Measurements from ENCODE around the gene GLI2.

DNA sequence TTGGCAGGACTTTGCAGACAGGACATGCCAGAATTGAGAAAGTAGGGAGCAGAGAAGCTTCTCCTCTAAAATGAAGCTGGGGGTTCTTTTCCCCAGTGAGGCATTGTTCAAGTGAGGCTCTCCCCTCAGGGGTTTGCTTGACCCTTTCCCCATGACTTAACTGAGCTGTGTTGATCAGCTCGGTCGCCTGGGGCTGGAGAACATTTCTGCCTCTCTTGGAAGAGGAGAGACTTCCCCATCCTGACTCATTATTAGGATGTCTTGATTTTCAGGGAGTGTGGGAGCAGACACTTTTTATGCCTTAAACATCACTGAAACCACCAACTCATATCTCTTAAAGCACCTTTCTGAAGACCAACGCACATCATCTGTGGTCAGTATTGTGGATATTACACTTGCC is 27.9 kb upstream of the GLI2 start:
- TF ChIP-seq, protein P1, sequence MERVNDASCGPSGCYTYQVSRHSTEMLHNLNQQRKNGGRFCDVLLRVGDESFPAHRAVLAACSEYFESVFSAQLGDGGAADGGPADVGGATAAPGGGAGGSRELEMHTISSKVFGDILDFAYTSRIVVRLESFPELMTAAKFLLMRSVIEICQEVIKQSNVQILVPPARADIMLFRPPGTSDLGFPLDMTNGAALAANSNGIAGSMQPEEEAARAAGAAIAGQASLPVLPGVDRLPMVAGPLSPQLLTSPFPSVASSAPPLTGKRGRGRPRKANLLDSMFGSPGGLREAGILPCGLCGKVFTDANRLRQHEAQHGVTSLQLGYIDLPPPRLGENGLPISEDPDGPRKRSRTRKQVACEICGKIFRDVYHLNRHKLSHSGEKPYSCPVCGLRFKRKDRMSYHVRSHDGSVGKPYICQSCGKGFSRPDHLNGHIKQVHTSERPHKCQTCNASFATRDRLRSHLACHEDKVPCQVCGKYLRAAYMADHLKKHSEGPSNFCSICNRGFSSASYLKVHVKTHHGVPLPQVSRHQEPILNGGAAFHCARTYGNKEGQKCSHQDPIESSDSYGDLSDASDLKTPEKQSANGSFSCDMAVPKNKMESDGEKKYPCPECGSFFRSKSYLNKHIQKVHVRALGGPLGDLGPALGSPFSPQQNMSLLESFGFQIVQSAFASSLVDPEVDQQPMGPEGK (CRISPR knock-in tag; IDR thresholded peaks at IDR 0.05): no peak
- TF ChIP-seq RNF2 (conservative IDR thresholded peaks at IDR 0.05; ENCODE audit: low read depth) (no peak), NR2F6 (IDR thresholded peaks at IDR 0.05) (no peak), NR2F6 (CRISPR knock-in tag; IDR thresholded peaks at IDR 0.05) (no peak), MYNN (CRISPR knock-in tag; IDR thresholded peaks at IDR 0.05; ENCODE audit: low read depth) (no peak), TARDBP (CRISPR knock-in tag; IDR thresholded peaks at IDR 0.05) (no peak), ZSCAN9 (CRISPR knock-in tag; IDR thresholded peaks at IDR 0.05; ENCODE audit: borderline replicate concordance) (no peak), ZFAT (CRISPR knock-in tag; conservative IDR thresholded peaks at IDR 0.05) (no peak), CREM (IDR thresholded peaks at IDR 0.05) (no peak), CREM (CRISPR knock-in tag; IDR thresholded peaks at IDR 0.05) (no peak)
- TF ChIP-seq, protein P2, sequence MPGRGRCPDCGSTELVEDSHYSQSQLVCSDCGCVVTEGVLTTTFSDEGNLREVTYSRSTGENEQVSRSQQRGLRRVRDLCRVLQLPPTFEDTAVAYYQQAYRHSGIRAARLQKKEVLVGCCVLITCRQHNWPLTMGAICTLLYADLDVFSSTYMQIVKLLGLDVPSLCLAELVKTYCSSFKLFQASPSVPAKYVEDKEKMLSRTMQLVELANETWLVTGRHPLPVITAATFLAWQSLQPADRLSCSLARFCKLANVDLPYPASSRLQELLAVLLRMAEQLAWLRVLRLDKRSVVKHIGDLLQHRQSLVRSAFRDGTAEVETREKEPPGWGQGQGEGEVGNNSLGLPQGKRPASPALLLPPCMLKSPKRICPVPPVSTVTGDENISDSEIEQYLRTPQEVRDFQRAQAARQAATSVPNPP (CRISPR knock-in tag; IDR thresholded peaks at IDR 0.05): no peak
